Body of pancreas (tissue), 4 donors: Measurements from ENCODE around the gene CLEC17A. TPM values are rescaled to one million over a fixed set of nuclear protein-coding genes. Genes with fewer than 3 reads are reported as not detected.
"Not testable (repeated sequence)": the region's sequence is repeated elsewhere in the genome, so short reads cannot be mapped to it uniquely, and the experiment has no call there.

Source experiments
- ATAC-seq: fragments of 150-250 bp; one replicate; pipeline ENCODE4 v1.9.1; 2016
- DNase-seq, 4 donors: peaks; one replicate each; pipeline ENCODE4 v3.0.0-alpha.2; 2019
- H3K27ac ChIP-seq, 4 donors: fragments of 200-600 bp; sonication (generic); 1 replicate in 3 of 4; 2 replicates in 1 of 4; pipeline versions ENCODE4 v1.5.1 to v1.6.1; 2016 to 2019; ENCODE audit warnings: mild to moderate bottlenecking in 1 of 4, mixed read lengths in 1 of 4, moderate library complexity in 1 of 4
- H3K27me3 ChIP-seq, 2 donors: fragments of 200-600 bp; sonication (generic); one replicate each; pipeline ENCODE4 v1.6.0; 2016; ENCODE audit warnings: mild to moderate bottlenecking in 1 of 2
- H3K36me3 ChIP-seq, 2 donors: fragments of 200-600 bp; sonication (generic); replicated peaks in 1 of 2; 2 replicates each; pipeline ENCODE4 v1.5.1; 2016; ENCODE audit warnings: low read depth in 2 of 2; ENCODE audit not compliant: insufficient read depth in 1 of 2
- H3K4me1 ChIP-seq: fragments of 200-600 bp; sonication (generic); one replicate; pipeline ENCODE4 v1.6.0; 2016
- H3K4me3 ChIP-seq, 2 donors: fragments of 200-600 bp; sonication (generic); 1 replicate in 1 of 2; 2 replicates in 1 of 2; pipeline ENCODE4 v1.5.1; 2016 to 2019
- H3K9me3 ChIP-seq, 3 donors: fragments of 200-600 bp; sonication (generic); 1 replicate in 2 of 3; 2 replicates in 1 of 3; pipeline ENCODE4 v1.5.1; 2016
- CTCF ChIP-seq, 7 experiments: fragments of 450-650 bp in 4 of 7; fragments of 200-600 bp in 3 of 7; sonication (generic) in 3 of 7; IDR thresholded peaks; one replicate each; pipeline ENCODE4 v1.5.1; 2016 to 2019; ENCODE audit warnings: antibody characterized with exemption in 7 of 7
- POLR2A ChIP-seq, 3 donors: fragments of 450-650 bp; IDR thresholded peaks; one replicate each; pipeline ENCODE4 v1.6.1; 2016; ENCODE audit warnings: antibody characterized with exemption in 3 of 3, mild to moderate bottlenecking in 2 of 3
- WGBS, 2 donors: methylation state at CpG; one replicate each; pipeline ENCODE4 v1.1.5; 2017; 5-methylcytosine and 5-hydroxymethylcytosine counted together
- intact Hi-C: fragments of 100-400 bp; cut with DNase I; formaldehyde crosslinking; loops from one replicate; pipeline ENCODE4 v1.15.1; 2023
- total RNA-seq, 2 donors: library from RNA; depleted of rRNA; stranded (reverse); fragments of >200 nt; gene quantifications; one replicate each; pipeline ENCODE4 v1.1.0, GENCODE V29; 2016

Gene CLEC17A
- total RNA-seq, 2 donors from 2014 or later = not detected

GRCh38 chr19:14619404-14619803, 36.5 kb downstream of the CLEC17A start:
- no peaks in the 10 kb centered on the region for H3K4me1 ChIP-seq
- no peaks in the 10 kb centered on the region for H3K36me3 ChIP-seq
- ATAC-seq (no peak), DNase-seq (no peak)
- H3K27me3 ChIP-seq = no peaks in the 10 kb centered on the region
- no peak overlapping the region for H3K4me3 ChIP-seq
- intact Hi-C loops = no loop called here
- no peaks in the 10 kb centered on the region for H3K9me3 ChIP-seq
- no peak for TF ChIP-seq POLR2A (IDR thresholded peaks at IDR 0.05)
- no peak for TF ChIP-seq CTCF (IDR thresholded peaks at IDR 0.05)
- H3K27ac ChIP-seq = no peak overlapping the region

GRCh38 chr19:14624491-14624890, 41.6 kb downstream of the CLEC17A start:
- H3K27me3 ChIP-seq, H3K9me3 ChIP-seq, H3K4me3 ChIP-seq, intact Hi-C loops, H3K36me3 ChIP-seq, DNase-seq, ATAC-seq, H3K27ac ChIP-seq, H3K4me1 ChIP-seq: not testable (repeated sequence)
- 59 to 64% methylated on average over 6 of the region's 6 CpGs for WGBS, 2 donors

GRCh38 chr19:14629557-14629956, 46.7 kb downstream of the CLEC17A start:
- H3K9me3 ChIP-seq = no peaks in the 10 kb centered on the region
- H3K4me1 ChIP-seq = no peaks in the 10 kb centered on the region
- H3K27me3 ChIP-seq = no peaks in the 10 kb centered on the region
- H3K4me3 ChIP-seq = no peak overlapping the region
- no peaks in the 10 kb centered on the region for H3K36me3 ChIP-seq
- intact Hi-C loops = no loop called here
- no peak for TF ChIP-seq POLR2A (IDR thresholded peaks at IDR 0.05)
- TF ChIP-seq CTCF (IDR thresholded peaks at IDR 0.05) = no peak
- WGBS, 2 donors = 63 to 86% methylated on average over 1 of the region's 1 CpG
- DNase-seq (no peak), ATAC-seq (no peak)
- no peak overlapping the region for H3K27ac ChIP-seq

GRCh38 chr19:14632286-14632685, 49.4 kb downstream of the CLEC17A start:
- intact Hi-C loops = no loop called here
- no peak overlapping the region for H3K4me3 ChIP-seq
- H3K36me3 ChIP-seq = no peaks in the 10 kb centered on the region
- DNase-seq = no peak
- ATAC-seq = no peak
- WGBS, 2 donors = 5 to 15% methylated on average over 1 of the region's 1 CpG
- no peak overlapping the region for H3K27ac ChIP-seq
- no peaks in the 10 kb centered on the region for H3K27me3 ChIP-seq
- H3K9me3 ChIP-seq = peaks cover 0 to under 1% (median 0%) of the 10 kb centered on the region in 3 donors
- no peaks in the 10 kb centered on the region for H3K4me1 ChIP-seq
- TF ChIP-seq CTCF (IDR thresholded peaks at IDR 0.05) (no peak), POLR2A (IDR thresholded peaks at IDR 0.05) (no peak)

- H3K9me3 ChIP-seq = peaks cover 0 to 10% (median 0%) of the 10 kb centered on the region in 3 donors
- H3K4me1 ChIP-seq = no peaks in the 10 kb centered on the region
- no peak for DNase-seq
- ATAC-seq = no peak
- no peaks in the 10 kb centered on the region for H3K36me3 ChIP-seq
- intact Hi-C loops = no loop called here
- 31 to 35% methylated on average over 4 of the region's 4 CpGs for WGBS, 2 donors
- no peaks in the 10 kb centered on the region for H3K27me3 ChIP-seq
- H3K4me3 ChIP-seq = no peak overlapping the region
- TF ChIP-seq CTCF (IDR thresholded peaks at IDR 0.05) = no peak
- TF ChIP-seq POLR2A (IDR thresholded peaks at IDR 0.05) = no peak
- H3K27ac ChIP-seq = no peak overlapping the region
Measured at GRCh38 chr19:14639536-14640277, 56.8 kb downstream of the CLEC17A start.
